HS-27A (cell line): ENCODE measurements around the gene CHRNA7.
"Not testable (repeated sequence)": the region's sequence is repeated elsewhere in the genome, so short reads cannot be mapped to it uniquely, and the experiment has no call there.

Experiments used
- DNase-seq: peaks from one replicate; pipeline ENCODE4 v3.0.0-alpha.2; 2012; ENCODE audit warnings: low read depth, missing footprints

CHRNA7 gene

DNA sequence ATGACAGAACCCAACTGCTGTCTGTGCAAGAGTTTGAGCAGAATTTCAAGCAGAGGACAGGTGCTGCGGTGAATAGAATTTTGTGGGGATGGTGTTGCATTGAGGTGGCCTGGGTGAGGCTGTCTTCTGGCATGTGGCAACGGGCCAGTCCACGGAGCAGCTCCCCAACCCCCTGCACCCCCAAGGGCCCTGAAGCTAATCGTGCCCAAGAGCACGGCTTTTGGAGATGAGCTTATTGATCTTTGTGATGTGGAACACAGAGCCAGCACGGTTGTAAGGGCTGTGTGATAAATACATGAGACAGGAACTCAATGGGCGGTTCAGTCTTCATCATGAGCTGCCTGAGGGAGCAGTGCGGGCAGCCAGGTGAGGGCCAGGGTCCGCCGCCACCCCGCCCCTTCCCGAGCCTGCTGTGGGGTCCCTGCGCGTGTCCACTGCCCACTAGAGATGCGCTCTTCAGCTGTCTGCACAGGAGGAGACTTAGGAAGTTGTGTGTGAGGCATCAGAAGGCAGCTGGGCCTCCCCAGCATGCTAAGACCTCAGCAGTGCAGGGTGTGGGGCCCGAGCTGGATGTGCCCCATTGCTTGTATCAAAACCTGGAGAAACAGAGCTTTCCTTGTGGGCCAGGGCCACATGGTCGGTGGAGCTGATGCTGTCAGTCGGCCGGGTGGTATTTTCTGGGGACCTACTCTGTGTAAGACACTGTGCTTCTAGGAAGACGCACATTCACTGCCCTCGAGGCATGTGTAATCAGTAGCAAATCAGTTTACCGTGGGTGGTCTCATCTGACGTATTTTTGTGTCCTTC lies 90.5 kb downstream of the CHRNA7 start:
- no peak for DNase-seq

DNA sequence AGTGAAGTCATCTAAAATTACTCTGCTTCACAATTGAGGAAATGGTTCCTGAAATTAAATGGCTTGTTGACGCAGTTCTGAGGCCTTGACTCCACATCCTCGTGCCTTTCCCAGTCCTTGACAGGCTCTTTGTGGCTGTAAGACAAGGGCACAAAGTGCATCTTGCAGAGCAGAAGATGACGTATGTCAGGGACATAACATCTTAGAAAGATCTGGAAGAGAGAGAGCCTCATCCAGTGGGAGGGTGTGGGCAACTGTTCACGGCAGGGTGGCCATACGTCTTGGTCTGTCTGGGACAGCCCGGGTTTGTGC lies 91.0 kb downstream of the CHRNA7 start:
- no peak for DNase-seq

DNA sequence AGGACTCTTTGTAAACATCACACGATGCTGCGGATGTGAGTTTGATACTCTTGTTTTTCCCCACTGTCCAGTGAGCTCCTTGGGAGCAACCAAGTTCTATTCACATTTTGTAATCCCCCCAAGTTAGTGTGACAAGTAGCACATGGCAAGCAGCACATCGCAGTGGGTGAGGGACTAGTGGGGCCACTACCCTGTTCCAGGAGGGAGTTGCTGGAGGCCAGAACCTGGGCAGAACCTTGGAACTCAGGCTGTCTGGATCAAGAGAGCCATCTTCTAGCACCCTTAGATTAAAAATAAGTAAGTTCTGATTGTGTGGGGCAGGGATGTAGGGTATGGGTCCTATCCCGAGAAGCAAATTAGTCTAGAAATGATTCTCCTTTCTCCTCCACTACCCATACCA lies 91.7 kb downstream of the CHRNA7 start:
- DNase-seq = no peak

DNA sequence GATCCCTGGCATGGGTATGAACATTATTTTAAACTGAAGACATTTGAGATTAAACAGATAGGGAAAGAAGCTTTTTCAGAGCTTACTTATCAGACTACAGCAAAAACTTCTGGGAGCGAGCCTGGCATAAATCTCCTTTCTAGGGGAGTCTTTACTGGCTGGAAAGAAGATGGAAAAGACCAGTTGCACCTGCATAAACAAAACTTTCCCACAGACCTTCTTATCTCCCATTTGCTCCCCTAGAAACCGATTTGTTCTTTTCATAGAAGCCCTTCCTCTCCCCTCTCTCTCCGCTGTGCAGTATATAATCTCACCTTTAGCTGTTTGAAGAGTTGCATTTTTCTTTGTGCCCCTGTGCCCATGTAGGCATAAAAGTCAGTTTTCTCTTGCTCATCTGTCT lies 93.2 kb downstream of the CHRNA7 start:
- no peak for DNase-seq

DNA sequence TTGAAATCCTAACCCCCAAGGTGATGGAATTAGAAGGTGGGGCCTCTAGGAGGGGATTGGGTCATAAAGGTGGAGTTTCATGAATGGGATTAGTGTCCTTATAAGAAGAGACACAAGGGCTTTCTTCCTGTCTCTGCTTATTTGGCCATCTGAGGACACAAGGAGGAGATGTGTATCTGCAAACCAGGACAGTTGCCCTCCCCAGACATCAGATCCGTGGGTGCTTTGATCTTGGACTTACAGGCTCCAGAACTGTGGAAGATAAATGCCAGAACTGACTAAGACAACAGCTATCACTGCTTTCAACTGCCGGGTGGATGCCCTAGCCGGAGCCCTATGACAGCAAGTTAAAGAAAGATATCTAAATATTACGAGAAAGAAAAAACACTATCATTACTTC lies 94.4 kb downstream of the CHRNA7 start:
- no peak for DNase-seq

DNA sequence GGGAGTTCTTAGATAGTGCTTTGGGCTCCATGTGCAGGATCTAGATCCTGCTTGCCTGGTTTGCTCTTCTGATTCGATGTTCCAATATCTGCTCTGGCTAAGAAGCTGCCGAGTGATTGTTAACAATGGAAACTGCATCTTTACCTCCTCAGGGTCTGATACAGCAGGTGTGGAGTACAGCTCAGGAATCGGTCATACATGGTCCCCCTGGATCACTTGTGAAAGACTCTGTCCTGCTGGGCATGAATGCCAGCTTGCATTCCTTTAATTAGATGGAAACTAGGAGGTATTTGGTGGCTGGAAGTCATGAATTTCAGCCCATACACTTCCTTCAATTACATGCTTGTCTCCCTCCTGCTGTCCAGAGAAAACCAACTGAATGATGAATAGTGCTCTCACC lies 95.3 kb downstream of the CHRNA7 start:
- no peak for DNase-seq

DNA sequence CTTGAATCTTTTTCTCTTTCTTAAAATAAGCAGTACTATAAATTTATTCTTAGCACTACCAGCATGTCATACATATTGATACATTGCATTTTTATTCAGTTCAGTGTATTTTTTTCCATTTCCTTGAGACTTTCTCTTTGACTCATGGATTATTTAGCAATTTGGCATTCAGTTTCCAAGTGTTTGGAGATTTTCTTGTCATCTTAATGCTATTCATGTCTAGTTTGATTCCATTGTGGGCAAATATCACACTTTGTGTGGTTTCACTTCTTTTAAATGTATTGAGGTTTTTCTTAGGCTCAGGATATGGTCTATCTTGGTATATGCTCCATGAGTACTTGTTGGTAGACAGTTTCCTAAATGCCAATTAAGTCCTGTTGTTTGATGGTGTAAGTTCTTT lies 99.5 kb downstream of the CHRNA7 start:
- no peak for DNase-seq

DNA sequence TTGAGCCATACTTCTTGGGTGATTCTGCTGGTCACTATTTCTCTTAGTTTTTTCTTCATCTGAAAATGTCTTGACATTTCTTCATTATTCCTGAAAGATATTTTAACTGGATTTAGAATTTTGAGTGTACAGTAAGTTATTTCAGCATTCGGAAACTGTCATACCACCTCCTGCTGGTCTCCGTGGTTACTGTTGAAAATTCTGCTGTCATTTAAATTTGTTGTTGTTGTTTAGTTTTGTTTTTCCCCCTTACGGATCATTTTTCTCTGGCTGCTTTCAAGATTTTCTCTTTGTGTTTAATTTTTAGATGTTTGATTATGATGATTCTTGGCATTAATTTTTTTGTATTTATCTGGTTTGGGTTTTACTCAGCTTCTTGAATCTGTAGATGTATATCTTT lies 100.5 kb downstream of the CHRNA7 start:
- no peak for DNase-seq

DNA sequence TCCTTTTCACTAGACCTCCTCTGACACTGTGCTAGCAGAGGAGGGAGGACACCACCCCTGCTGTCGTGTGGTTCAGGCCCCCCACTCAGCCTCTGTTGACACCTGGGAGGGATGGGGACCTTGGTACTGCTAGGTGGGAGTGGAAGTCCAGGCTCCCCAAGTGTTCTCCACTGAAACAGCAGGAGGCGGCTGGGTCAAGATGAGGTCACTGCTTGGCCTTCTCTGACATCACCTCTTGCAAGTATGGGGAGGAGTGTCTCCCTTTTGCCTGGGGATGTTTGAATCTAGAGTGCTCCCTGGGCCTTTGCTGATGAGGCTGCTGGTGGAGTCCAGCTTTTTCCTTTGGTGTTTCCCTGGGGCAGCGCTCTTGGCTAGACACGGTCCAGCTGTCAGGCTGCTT lies 101.5 kb downstream of the CHRNA7 start:
- DNase-seq = no peak

DNA sequence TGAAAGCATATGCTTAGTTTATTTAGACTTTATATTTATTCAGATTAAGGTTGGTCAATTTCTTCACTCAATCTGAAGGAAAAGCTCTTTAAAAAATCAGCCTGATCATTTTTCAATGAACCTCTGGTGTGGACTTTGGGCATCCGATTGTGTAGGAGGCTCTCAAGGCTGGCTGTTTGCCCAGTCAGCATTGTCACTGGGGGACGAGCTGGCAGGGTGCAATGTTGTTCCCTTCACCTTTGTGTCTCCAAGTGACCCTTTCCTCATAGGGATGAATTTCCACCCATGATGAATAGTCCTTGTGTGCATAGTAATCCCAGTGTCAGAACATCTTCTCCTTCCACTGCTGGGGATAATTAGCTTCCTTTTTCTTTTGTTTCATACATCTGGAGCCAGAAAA lies 102.5 kb downstream of the CHRNA7 start:
- no peak for DNase-seq

DNA sequence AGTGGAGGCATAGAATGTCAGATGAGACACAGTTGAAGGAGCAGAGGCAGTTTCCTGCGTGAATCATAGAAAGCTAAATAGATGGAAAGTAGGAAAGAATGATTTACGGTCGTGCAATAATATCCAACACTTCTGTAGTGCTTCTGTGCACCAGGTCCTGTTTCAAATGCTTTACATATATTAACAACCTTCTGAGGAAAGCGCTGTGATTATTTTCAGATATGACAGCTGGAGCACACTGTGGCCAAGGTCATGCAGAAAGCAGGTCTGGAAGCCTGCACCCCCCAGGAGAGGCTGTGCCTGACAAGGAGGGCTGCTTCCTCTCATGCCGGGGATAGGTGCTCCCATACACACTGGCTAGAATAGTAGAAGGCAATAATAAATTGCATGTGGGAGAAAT lies 104.5 kb downstream of the CHRNA7 start:
- DNase-seq = no peak

DNA sequence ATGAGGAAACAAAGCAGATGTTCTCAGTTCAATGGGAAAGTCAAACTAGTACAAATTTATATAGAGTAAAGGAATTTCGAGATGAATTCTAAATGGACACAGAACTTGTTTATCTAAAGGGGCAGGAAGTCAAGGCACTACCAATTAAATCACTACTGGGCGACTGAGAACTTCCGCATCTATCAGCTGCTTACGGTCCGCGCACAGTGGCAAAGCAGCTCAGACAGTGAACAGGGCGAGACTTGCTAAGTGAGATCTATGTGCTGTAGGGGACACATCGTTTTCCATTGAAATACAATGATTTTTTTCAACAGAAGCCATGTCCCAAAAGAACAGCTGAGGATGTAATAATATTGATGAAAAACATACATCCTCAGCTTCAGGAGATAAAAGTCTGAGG lies 105.0 kb downstream of the CHRNA7 start:
- DNase-seq = no peak

DNA sequence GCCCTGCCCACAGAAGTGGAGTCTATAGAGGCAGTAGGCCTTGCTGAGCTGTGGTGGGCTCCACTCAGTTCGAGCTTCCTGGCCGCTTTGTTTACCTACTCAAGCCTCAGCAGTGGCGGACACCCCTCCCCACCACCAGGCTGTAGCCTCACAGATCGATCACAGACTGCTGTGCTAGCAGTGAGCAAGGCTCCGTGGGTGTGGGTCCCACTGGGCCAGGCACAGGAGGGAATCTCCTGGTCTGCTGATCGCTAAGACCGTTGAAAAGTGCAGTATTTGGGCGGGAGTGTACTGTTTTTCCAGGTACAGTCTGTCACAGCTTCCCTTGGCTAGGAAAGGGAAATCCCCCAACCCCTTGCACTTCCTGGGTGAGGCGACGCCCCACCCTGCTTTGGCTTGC lies 115.2 kb downstream of the CHRNA7 start:
- not testable (repeated sequence) for DNase-seq

DNA sequence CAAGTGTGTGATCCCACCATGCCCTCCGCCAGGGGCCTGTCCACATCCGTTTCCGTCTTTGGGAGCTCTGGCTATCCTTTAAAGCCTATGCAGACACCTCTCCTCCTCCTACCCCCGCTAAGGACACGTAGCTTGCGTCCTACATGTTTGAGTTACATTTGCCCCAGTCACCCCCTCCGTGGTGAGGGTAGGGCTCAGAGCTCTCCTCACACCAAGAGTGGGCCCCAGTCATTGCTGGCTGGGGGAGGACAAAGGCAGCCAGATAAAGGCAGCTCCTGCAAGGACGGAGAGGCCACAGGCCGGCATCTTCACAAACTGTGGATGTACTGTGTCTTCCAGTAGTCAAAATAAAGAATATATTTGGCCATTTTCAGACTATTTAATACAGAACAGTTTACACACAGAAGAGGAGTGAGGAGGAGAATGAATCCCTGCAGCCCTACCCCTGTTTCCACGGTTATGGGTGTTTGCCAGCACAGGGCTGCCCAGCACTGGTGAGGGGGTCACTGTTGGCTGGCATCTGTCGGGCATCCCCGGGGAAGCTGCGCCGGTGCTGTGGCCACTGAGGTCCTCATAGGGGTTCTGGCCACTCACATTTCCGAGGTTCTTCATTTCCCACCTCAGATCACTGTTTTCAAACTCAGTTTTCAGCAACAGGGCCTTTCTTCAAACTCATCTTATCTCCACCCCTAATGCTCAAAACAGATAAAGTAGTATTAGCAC lies 118.7 kb downstream of the CHRNA7 start:
- no peak for DNase-seq

DNA sequence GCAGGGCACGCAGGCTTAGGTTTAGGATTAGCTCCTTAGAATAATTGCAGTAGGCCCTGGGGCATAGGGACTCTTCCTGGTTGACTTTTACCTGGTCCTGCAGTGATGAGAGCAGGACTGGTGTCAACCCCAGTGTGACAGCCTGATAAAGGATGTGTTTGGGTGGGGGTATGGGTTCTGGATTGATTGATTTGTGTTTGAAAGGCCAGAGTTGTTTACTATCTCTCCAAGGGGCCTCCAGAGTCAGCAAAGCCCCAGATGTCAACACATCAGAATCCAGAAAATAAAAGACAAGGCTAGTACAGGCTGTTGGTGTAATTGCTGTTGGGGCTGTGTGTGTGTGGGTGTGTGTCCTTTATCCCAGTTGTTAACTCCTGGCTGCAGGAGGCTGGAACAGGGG lies 122.3 kb downstream of the CHRNA7 start:
- DNase-seq = no peak

DNA sequence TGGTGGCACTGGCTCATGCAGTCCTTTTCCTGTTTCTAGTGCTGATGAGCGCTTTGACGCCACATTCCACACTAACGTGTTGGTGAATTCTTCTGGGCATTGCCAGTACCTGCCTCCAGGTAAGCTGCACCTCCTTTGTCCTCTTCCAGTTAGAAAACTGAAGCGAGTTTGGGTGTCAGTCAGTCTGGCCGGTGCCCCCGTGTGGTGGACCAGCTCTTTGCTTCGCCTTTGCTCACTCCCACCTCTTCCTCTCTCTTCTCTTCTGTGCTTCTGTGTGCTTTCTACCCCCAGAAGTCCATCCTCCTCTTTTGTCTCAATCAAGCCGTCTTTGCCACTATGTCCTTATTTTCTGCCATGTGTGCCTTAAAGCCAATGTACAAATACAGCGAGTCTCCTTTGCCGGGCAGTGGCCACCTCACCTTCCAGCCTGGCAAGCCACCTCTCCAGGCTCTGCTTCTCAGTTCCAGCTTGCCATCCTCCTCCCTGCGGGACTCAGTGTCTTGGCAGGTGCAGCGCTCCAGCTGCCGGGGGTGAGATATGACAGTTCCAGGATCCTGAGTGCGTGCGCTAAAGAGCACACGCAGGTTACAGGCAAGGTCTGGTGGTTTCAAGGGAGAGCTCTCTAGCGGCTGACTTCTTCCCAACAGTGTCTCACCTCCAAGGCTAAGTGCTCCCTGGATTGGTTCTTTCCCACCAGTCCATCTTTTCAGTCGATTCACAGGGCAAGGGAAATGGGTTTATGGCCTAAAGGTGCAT lies 123.7 kb downstream of the CHRNA7 start:
- DNase-seq = not testable (repeated sequence)

DNA sequence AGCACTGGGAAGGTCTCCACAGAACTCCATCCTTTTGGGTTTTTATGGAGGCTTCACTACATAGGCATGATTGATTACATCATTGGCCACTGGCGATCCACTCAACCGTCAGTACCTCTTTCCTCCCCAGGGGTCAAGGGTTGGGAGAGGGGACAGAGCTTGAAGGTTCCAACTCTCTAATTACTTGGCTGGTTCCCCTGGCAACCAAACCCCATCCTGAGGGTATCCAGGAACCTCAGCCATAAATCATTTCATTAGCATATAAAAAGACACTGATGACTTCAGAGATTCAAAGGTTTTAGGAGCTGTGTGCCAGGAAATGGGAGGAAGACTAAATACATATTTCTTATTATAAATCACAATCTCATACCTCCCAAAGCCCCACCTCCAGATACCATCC lies 131.8 kb downstream of the CHRNA7 start:
- DNase-seq = not testable (repeated sequence)

DNA sequence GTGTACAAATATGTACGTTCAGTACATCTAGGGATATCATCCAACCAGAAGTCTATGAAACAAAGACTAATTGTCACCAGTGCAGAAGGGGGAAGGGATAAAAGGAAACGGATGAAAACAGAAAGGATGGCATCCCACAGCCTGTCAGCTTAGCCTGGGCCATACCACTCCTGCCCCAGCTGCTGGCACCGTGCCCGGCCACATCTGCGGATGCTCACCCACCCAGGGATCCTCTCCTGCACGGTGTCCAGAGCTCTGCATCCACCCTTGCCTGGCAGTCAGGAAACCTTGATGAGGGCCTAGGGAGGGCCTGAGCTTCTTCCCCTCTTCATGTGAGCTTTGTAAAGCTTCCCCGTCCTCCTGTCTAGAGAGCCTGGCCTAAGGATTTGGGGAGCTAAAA lies 133.8 kb downstream of the CHRNA7 start:
- DNase-seq = not testable (repeated sequence)

DNA sequence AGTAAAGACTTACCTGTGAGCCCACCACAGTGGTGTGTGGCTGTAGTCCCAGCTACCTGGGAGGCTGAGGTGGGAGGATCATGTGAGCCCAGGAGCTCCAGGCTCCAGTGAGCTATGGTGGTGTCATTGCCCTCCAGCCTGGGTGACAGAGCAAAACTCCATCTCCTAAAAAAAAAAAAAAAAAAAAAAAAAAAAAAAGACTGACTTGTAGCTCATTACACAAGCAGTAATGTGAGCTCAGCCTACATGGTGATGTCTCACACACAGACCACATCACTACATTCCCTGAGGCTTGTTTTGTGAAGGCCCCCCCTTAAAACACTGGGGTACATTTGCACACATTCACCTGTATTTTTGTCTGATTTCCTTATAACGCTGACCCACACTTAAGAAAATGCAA lies 134.4 kb downstream of the CHRNA7 start:
- DNase-seq = not testable (repeated sequence)

DNA sequence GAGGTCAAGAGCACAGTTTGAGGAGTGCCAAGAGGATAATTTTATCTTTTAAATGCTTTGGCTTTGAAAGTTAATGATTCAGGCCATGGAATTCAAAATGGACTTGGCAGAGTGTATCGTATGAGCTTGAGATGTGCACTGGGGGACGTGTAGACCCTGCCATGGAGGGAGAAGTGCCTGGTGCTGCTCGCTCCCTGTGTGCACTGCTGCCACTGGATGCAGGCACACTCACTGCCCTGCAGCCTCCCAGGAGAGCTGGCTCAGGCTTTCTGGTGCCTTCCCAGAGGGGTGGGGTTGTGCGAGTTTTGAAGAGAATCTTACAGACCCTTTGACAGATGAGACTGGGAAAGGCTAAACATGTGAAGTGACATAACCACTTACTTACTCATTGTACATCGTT lies 135.5 kb downstream of the CHRNA7 start:
- not testable (repeated sequence) for DNase-seq

DNA sequence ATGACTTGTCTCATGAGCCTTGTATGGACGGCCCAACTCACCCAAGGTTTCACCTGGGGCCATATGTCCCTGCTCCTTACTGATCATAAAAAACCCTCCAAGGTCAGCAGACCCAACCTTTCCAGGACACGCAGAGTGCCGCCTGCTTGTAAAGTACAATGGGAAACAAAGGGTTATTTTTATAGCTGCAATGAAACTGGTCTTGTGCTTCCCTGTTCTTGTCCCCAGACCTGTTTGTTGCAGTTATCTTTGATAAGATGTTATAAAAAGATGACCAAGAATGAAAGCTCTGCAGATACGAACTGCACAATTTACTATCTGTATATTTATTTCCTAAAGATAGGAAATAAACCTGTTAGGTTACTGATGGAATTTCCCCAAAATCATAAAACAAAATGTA lies 136.0 kb downstream of the CHRNA7 start:
- not testable (repeated sequence) for DNase-seq

DNA sequence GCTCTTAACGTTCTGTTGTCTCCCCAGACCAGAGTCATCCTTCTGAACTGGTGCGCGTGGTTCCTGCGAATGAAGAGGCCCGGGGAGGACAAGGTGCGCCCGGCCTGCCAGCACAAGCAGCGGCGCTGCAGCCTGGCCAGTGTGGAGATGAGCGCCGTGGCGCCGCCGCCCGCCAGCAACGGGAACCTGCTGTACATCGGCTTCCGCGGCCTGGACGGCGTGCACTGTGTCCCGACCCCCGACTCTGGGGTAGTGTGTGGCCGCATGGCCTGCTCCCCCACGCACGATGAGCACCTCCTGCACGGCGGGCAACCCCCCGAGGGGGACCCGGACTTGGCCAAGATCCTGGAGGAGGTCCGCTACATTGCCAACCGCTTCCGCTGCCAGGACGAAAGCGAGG lies 137.6 kb downstream of the CHRNA7 start:
- DNase-seq = not testable (repeated sequence)

DNA sequence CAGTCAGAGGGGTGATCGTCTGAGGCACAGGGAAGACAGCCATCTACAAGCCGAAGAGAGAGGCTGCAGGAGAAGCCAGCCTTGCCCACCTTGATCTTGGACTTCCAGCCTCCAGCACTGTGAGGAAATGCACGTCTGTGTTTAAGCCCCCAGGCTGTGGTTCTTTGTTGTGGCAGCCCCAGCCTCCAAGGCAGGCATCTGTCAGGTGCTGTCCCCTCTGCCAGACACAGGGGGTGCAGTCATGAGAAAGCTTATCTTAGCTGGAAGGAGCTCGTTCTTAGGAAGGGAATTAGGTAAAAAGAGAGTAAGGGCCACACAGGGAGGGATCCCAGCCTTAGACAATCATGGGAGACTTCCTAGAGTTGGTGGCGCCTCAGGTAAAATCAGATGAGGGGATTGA lies 150.3 kb downstream of the CHRNA7 start:
- DNase-seq = not testable (repeated sequence)
